IMR-90 (cell line): ENCODE results near the gene POLR2J. TPM values are rescaled to one million over a fixed set of nuclear protein-coding genes. Genes with fewer than 3 reads are reported as not detected.
"Not testable (repeated sequence)": the region's sequence is repeated elsewhere in the genome, so short reads cannot be mapped to it uniquely, and the experiment has no call there.

ENCODE experiments used
- ATAC-seq: fragments of 200-7000 bp; cut with Tn5 transposase; 2 replicates; pipeline ENCODE4 v1.9.1; 2020; ENCODE audit warnings: low read depth, mild to moderate bottlenecking, moderate library complexity
- BruUV-seq: library from RNA; stranded (reverse); fragments of 400-500 nt; replicated peaks from 2 replicates; lab custom pipeline; 2021; lab: Mats Ljungman, UMichigan
- CTCF ChIA-PET: fragments of 300-600 bp; formaldehyde crosslinking; extraction: SDS; loops from one replicate; lab custom pipeline; 2021; ENCODE audit warnings: antibody characterized with exemption; lab: Yijun Ruan, JAX
- POLR2A ChIA-PET: fragments of 300-600 bp; sonication (Branson Sonifier 250); formaldehyde crosslinking; loops from one replicate; lab custom pipeline; 2022; ENCODE audit warnings: antibody characterized with exemption; ENCODE audit not compliant: unreplicated experiment; lab: Charles Lee
- DNase-seq: peaks from one replicate; pipeline ENCODE4 v3.0.0; 2013
- H2AFZ ChIP-seq: replicated peaks from 2 replicates; pipeline ENCODE3; 2013; ENCODE audit warnings: low read length, mild to moderate bottlenecking; ENCODE audit not compliant: poor library complexity
- H2AK5ac ChIP-seq: 2 replicates; pipeline ENCODE4 v1.6.1; 2013; ENCODE audit warnings: low read depth, low read length, inconsistent platforms
- H2AK9ac ChIP-seq: replicated peaks from 2 replicates; pipeline ENCODE3; 2013; ENCODE audit warnings: mild to moderate bottlenecking, low read depth, low read length, moderate library complexity; ENCODE audit not compliant: poor library complexity
- H2BK120ac ChIP-seq: 2 replicates; pipeline ENCODE4 v1.6.1; 2013; ENCODE audit warnings: low read depth, low read length, inconsistent platforms
- H2BK15ac ChIP-seq: 3 replicates; pipeline ENCODE4 v1.6.1; 2013; ENCODE audit warnings: low read depth, low read length, inconsistent platforms
- H2BK20ac ChIP-seq: 2 replicates; pipeline ENCODE4 v1.6.1; 2013; ENCODE audit warnings: low read depth, mild to moderate bottlenecking, inconsistent platforms, low read length, moderate library complexity
- H2BK5ac ChIP-seq: 2 replicates; pipeline ENCODE4 v1.6.1; 2013; ENCODE audit warnings: mild to moderate bottlenecking, low read depth, low read length, inconsistent platforms; ENCODE audit not compliant: poor library complexity, severe bottlenecking
- H3K14ac ChIP-seq: replicated peaks from 2 replicates; pipeline ENCODE4 v1.6.1; 2013; ENCODE audit warnings: low read depth, low read length, inconsistent platforms
- H3K18ac ChIP-seq: 2 replicates; pipeline ENCODE4 v1.6.1; 2013; ENCODE audit warnings: low read depth, low read length, control low read depth
- H3K23ac ChIP-seq: 2 replicates; pipeline ENCODE4 v1.6.1; 2013; ENCODE audit warnings: low read depth, low read length, inconsistent platforms
- H3K27ac ChIP-seq: 2 replicates; pipeline ENCODE4 v1.5.1; 2013; ENCODE audit warnings: mild to moderate bottlenecking, control low read depth, low read length; ENCODE audit not compliant: insufficient read depth
- H3K27me3 ChIP-seq: 2 replicates; pipeline ENCODE4 v1.6.1; 2013; ENCODE audit warnings: low read length; ENCODE audit not compliant: control insufficient read depth, insufficient read depth
- H3K36me3 ChIP-seq: 2 replicates; pipeline ENCODE4 v1.6.1; 2013; ENCODE audit warnings: low read length, mixed read lengths; ENCODE audit not compliant: control insufficient read depth, insufficient read depth
- H3K4ac ChIP-seq: 2 replicates; pipeline ENCODE4 v1.6.1; 2013; ENCODE audit warnings: low read depth, low read length, inconsistent platforms
- H3K4me1 ChIP-seq: 2 replicates; pipeline ENCODE4 v1.6.1; 2013; ENCODE audit warnings: low read length, mixed read lengths; ENCODE audit not compliant: control insufficient read depth, insufficient read depth
- H3K4me2 ChIP-seq: 2 replicates; pipeline ENCODE4 v1.6.1; 2013; ENCODE audit warnings: low read depth, mild to moderate bottlenecking, control low read depth, low read length, moderate library complexity
- H3K4me3 ChIP-seq: 2 replicates; pipeline ENCODE4 v1.5.1; 2013; ENCODE audit warnings: low read depth, mild to moderate bottlenecking, control low read depth, low read length, moderate library complexity; ENCODE audit not compliant: insufficient read depth
- H3K56ac ChIP-seq: 2 replicates; pipeline ENCODE4 v1.6.1; 2013; ENCODE audit warnings: low read length, inconsistent platforms; ENCODE audit not compliant: insufficient read depth; ENCODE audit errors: extremely low read depth
- H3K79me1 ChIP-seq, 2 experiments: 2 replicates each; pipeline ENCODE4 v1.6.1; 2013; ENCODE audit warnings: low read length in 2 of 2, inconsistent platforms in 1 of 2, low read depth in 1 of 2
- H3K9ac ChIP-seq: 2 replicates; pipeline ENCODE4 v1.6.1; 2013; ENCODE audit warnings: low read depth, low read length, control low read depth
- H3K9me1 ChIP-seq: 2 replicates; pipeline ENCODE4 v1.6.1; 2013; ENCODE audit warnings: low read length, inconsistent platforms; ENCODE audit not compliant: insufficient read depth
- H3K9me3 ChIP-seq: 2 replicates; pipeline ENCODE4 v1.6.1; 2013; ENCODE audit warnings: low read length; ENCODE audit not compliant: control insufficient read depth, insufficient read depth
- H4K20me1 ChIP-seq: 2 replicates; pipeline ENCODE4 v1.6.1; 2013; ENCODE audit warnings: low read length, inconsistent platforms; ENCODE audit not compliant: insufficient read depth
- H4K5ac ChIP-seq: 2 replicates; pipeline ENCODE4 v1.6.1; 2013; ENCODE audit warnings: mild to moderate bottlenecking, low read depth, low read length, control low read depth
- H4K8ac ChIP-seq, 2 experiments: 2 replicates each; pipeline ENCODE4 v1.6.1; 2013; ENCODE audit warnings: low read depth in 2 of 2, low read length in 2 of 2, control low read depth in 1 of 2, inconsistent platforms in 1 of 2
- H4K91ac ChIP-seq: 2 replicates; pipeline ENCODE4 v1.6.1; 2013; ENCODE audit warnings: low read depth, low read length, inconsistent platforms; ENCODE audit not compliant: insufficient read depth
- WGBS, 2 experiments: methylation state at CpG; one replicate each; pipeline versions ENCODE4 v1.1.5 to v1.1.7; 2013; ENCODE audit warnings: missing lambda C conversion rate in 2 of 2; ENCODE audit not compliant: insufficient read length in 1 of 2; ENCODE audit errors: extremely low coverage in 2 of 2; 5-methylcytosine and 5-hydroxymethylcytosine counted together
- dilution Hi-C: fragments of 300-500 bp; cut with HindIII; formaldehyde crosslinking; loops from one replicate; pipeline ENCODE4 v1.14.3; 2018; ENCODE audit warnings: low sequenced_read_pairs; ENCODE audit not compliant: unreplicated experiment
- in situ Hi-C: fragments of 300-500 bp; cut with MboI; formaldehyde crosslinking; loops from 3 replicates; pipeline ENCODE4 v1.14.3; 2019; ENCODE audit warnings: low sequenced_read_pairs, inconsistent platforms, mixed read lengths
- intact Hi-C: fragments of 100-400 bp; cut with micrococcal nuclease; formaldehyde crosslinking; loops from 2 replicates; pipeline ENCODE4 v1.10.0; 2022
- polyA plus RNA-seq, 3 experiments: library from polyadenylated mRNA; depleted of rRNA; stranded (reverse); fragments of >200 nt; gene quantifications; 2 replicates each; pipeline ENCODE4 v1.2.3, GENCODE V29; 2012; ENCODE audit warnings: low replicate concordance in 1 of 3
- total RNA-seq: library from RNA; depleted of rRNA; stranded (reverse); fragments of >200 nt; gene quantifications from 2 replicates; pipeline ENCODE4 v1.2.3, GENCODE V29; 2012

The POLR2J gene
- total and polyA plus RNA-seq, 2 of the 4 experiments (the other 2 are of a cell fraction) = 20.8 to 92.6 TPM

GRCh38 chr7:102496861-102497260, 18.1 kb upstream of the POLR2J start:
- H3K14ac ChIP-seq, H3K36me3 ChIP-seq, H3K18ac ChIP-seq, POLR2A ChIA-PET, intact Hi-C loops, H4K5ac ChIP-seq, H4K8ac ChIP-seq, H2BK15ac ChIP-seq, H3K4me2 ChIP-seq, H3K4me3 ChIP-seq, H3K9me1 ChIP-seq, H3K23ac ChIP-seq, H3K79me1 ChIP-seq, DNase-seq, in situ Hi-C loops, BruUV-seq, CTCF ChIA-PET, H3K27ac ChIP-seq, H3K56ac ChIP-seq, H2AFZ ChIP-seq, H3K4ac ChIP-seq, H2BK20ac ChIP-seq, H2BK120ac ChIP-seq, H2AK9ac ChIP-seq, H3K27me3 ChIP-seq, H2AK5ac ChIP-seq, H3K9ac ChIP-seq, H4K20me1 ChIP-seq, H3K4me1 ChIP-seq, H4K91ac ChIP-seq, H2BK5ac ChIP-seq, dilution Hi-C loops, H3K9me3 ChIP-seq: not testable (repeated sequence)
- WGBS, 2 experiments = no CpG with 5 or more reads among the region's 10 CpGs
- ATAC-seq = peak; percentile 7; the same call in 1 of the 2 replicates

GRCh38 chr7:102494473-102495149, 15.9 kb upstream of the POLR2J start:
- in situ Hi-C loops, H3K4me3 ChIP-seq, BruUV-seq, H2BK120ac ChIP-seq, H3K23ac ChIP-seq, H3K79me1 ChIP-seq, CTCF ChIA-PET, H3K4me1 ChIP-seq, dilution Hi-C loops, POLR2A ChIA-PET, H4K20me1 ChIP-seq, H4K8ac ChIP-seq, H2AK9ac ChIP-seq, H4K5ac ChIP-seq, H2BK5ac ChIP-seq, H3K4me2 ChIP-seq, H3K14ac ChIP-seq, H3K9me1 ChIP-seq, H3K18ac ChIP-seq, H2AK5ac ChIP-seq, H2AFZ ChIP-seq, DNase-seq, H4K91ac ChIP-seq, H2BK15ac ChIP-seq, H3K36me3 ChIP-seq, H3K27me3 ChIP-seq, H3K4ac ChIP-seq, H2BK20ac ChIP-seq, H3K56ac ChIP-seq, H3K27ac ChIP-seq, H3K9ac ChIP-seq, intact Hi-C loops, H3K9me3 ChIP-seq: not testable (repeated sequence)
- WGBS, 2 experiments = no CpG with 5 or more reads among the region's 67 CpGs
- peak; percentile 2; the same call in 1 of the 2 replicates for ATAC-seq
